ENCODE results near the gene ERFE.

Gene ERFE

DNA sequence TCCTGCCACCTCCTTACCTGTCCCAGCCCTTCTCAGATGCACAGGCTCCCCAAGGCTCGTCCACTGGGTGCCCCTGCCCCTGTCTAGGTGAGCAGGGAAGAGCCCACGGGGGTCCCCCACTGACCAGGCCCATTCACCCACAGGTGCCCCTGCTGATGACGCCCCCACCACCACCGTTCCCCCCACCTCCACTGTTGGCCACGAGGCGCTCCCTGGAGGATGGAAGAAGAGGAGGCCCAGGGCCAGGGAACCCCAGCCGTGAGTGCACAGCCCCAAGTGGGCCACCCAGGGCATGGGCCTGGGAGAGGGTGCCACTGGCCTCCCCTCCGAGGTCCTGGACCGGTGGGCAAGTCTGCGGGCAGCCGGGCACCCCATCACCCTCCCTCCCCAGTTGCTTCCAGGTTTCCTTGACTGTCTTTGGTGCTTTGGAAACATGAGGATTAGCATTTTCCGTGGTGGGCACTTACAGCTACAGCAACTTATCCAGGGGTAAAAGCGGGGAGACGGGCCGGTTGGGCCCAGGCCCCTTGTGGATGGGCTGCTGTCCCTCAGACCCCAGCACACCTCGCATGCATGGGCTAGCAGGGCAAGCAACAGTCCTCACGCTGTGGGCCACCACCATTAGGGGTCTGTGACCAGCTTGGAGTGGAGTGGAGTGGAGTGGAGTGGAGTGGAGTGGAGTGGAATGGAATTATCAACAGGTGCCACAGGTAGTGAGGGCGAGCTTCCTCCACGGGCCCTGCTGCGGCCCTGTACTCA is 33.5 kb upstream of the ERFE start:
- no peak for FAIRE-seq
- no peak for DNase-seq (ENCODE audit: insufficient read length, low spot score)

DNA sequence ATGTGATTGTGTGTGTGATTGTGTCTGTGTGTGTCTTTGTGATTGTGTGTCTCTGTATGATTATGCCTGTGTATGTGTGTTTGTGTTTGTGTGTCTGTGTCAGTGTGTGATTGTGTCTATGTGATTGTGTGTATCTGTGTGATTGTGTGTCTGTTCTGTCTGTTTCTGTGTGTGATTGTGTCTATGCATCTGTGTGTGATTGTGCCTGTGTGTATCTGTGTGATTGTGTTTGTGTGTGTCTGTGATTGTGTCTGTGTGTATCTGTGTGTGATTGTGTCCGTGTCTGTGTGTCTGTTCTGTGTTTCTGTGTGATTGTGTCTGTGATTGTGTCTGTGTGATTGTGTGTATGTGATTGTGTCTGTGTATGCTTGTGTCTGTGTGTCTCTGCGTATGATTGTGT is 32.4 kb upstream of the ERFE start:
- FAIRE-seq, result no peak
- no peak for DNase-seq (ENCODE audit: insufficient read length, low spot score)

DNA sequence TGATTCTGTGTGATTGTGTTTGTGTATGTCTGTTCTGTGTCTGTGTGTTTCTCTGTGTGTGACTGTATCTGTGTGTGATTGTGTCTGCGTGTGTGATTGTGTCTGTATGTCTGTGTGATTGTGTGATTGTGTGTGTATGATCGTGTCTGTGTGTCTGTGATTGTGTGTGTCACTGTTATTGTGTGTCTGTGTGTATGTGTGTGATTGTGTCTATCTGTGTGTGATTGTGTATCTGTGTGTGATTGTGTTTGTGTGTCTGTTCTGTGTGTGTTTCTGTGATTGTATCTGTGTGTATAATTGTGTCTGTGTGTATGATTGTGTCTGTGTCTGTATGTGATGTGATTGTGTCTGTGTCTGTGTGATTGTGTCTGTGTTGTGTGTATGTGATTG is 32.0 kb upstream of the ERFE start:
- DNase-seq (ENCODE audit: insufficient read length, low spot score) (no peak), FAIRE-seq (no peak)

DNA sequence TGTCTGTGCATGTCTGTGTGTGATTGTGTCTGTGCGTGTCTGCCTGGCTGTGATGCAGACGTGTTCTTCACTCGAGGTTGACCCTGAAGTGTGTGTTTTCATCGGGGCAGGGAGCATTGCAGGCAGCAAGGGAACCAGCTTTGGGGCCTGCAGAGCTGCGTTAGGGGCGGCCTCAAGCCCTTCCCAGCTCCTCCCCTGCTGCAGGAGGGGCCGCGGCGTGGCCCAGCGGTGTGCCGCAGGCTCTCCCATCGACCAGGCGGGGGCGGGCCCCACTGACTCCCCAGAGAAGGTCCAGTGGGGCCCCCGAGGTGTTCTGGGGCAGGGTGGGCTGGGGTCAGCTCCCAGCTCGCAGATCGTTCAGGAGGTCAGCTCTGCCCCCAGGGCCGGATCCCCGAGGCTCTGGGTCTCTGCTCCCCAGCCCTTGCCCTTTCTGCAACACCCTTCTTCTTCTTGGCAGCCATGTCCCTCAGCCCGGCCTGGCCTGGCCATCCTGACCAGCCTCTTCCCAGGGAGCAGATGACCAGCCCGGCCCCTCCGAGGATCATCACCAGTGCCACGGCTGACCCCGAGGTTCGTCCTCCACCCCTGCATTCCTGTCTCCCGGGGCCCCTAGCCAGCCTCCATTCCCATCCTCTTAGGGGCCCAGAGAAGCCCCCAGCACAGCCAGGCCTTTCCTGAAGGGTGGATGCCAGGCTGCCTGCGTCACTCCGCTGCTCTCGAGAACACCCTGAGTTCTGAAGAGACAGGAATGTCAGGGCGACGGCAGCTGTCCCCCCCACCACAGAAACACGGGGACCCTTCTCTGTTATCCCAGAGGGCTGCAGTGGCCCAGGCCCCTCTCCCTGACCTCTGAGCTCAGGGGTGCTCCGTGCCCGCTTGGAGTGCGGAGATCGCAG is 31.4 kb upstream of the ERFE start:
- DNase-seq (ENCODE audit: insufficient read length, low spot score) (peak; percentile 71), FAIRE-seq (peak; percentile 79)

DNA sequence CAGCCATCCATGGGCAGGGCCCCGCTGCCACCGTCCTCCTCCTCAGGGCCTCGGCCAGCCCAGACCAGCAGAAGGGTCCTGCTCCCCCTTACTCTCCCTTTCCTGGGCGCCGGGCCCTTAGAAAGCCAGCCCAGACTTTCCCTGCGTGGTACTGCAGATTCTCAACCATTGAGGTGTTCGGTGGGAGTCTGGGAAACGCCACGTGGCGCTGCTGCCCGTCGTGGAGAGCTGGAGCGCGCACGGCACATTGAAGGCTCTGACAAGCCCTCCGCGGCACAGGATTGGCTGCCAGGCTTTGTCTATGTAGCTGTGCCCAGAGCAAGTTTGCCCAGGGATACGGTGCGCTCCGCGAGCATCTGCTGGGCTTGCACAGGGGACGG is 30.7 kb upstream of the ERFE start:
- no peak for DNase-seq (ENCODE audit: insufficient read length, low spot score)
- no peak for FAIRE-seq

DNA sequence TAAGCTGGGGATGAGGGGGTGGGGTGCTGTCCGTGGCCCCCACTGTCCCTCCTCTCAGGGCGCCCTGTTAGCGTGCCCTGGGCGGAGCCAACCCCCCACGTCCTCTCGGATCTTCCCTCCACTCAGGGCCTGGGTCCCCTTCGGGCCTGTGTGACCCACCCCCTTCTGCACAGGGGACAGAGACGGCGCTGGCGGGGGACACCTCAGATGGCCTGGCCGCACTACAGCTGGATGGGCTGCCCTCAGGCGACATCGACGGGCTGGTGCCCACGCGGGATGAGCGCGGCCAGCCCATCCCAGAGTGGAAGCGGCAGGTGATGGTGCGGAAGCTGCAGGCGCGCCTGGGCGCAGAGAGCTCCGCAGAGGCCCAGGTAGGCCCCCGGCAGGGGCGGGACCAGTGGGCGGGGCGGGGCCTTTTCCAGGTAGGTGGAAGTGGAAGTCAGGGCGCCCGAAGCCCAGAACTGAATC is 30.2 kb upstream of the ERFE start:
- DNase-seq (ENCODE audit: insufficient read length, low spot score) (no peak), FAIRE-seq (no peak)

DNA sequence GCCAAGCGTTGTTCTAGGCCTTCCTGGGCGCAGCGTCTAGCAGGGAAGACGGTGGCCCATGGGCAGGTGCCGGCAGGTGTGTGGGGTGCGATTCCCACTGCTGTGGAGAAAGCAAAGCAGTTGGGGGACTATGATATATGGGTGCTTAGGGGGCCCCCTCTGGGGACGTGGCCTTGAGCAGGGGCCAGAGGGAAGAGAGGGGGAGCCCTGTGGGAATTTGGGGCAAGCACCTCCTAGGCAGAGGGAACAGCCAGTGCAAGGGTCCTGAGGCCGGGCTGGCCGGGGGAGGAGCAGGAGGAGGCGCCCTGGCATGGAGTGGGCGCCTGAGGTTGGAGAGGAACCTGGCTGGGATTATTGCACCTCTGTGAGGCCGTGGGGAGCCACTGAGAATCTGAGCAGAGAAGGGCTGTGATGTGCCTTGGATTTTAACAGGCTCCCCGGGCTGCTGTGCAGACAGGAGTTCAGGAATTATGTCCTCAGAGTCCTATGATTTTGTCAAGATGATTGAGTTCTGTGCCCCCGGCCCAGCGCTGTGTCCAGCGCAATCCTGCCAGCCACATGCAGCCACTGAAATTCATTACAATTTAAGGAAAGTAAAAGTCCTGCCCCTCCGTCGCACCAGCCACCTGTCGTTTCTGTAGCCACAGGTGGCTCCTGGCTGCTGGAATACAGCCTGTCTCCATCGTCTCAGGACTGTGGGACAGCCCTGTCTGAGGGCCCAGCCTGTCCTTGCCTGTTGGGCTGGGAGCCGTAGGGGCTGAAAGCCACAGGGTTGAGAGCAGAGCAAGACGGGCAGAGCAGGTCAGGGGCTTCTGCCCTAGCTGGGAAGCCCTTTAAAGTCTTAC is 29.4 kb upstream of the ERFE start:
- no peak for FAIRE-seq
- DNase-seq (ENCODE audit: insufficient read length, low spot score), result no peak

DNA sequence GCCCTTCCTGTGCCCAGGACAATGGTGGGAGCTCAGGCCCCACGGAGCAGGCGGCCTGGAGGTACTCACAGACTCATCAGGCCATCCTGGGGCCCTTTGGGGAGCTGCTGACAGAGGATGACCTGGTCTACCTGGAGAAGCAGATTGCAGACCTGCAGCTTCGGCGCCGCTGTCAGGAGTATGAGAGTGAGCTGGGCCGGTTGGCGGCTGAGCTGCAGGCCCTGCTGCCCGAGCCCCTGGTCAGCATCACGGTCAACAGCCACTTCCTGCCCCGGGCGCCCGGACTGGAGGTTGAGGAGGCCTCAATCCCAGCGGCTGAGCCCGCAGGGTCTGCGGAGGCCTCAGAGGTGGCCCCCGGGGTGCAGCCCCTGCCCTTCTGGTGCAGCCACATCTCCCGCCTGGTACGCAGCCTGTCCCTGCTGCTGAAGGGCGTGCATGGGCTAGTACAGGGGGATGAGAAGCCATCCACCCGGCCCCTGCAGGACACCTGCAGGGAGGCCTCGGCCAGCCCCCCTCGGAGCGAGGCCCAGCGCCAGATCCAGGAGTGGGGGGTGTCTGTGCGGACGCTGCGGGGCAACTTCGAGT is 28.6 kb upstream of the ERFE start:
- DNase-seq (ENCODE audit: insufficient read length, low spot score) (no peak), FAIRE-seq (no peak)

DNA sequence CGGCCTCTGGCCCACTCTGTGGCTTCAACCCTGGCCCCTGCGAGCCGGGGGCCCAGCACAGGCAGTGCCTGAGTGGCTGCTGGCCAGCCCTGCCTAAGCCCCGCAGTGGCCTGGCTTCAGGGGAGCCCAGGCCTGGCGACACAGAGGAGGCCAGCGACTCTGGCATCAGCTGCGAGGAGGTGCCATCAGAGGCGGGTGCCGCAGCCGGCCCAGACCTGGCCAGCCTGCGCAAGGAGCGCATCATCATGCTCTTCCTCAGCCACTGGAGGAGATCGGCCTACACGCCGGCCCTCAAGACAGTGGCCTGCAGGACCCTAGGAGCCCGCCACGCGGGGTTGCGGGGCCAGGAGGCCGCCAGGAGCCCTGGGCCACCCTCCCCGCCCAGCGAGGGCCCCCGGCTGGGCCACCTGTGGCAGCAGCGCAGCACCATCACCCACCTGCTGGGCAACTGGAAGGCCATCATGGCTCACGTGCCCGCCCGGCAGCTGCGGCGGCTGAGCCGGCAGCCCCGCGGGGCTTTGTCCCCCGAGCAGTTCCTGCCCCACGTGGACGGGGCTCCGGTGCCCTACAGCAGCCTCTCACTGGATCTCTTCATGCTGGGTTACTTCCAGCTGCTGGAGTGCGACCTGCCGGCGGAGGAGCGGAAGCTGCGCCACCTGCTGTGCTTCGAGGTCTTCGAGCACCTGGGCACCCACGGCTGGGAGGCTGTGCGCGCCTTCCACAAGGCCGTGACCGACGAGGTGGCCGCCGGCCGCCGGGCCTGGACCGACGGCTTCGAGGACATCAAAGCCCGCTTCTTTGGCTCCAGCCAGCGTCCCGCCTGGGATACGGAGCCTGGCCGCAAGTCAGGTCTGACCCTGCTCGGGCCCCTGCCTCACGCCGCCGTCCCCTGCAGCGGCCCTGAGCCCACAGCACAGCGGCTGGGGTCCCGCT is 27.8 kb upstream of the ERFE start:
- DNase-seq (ENCODE audit: insufficient read length, low spot score) (no peak), FAIRE-seq (no peak)

DNA sequence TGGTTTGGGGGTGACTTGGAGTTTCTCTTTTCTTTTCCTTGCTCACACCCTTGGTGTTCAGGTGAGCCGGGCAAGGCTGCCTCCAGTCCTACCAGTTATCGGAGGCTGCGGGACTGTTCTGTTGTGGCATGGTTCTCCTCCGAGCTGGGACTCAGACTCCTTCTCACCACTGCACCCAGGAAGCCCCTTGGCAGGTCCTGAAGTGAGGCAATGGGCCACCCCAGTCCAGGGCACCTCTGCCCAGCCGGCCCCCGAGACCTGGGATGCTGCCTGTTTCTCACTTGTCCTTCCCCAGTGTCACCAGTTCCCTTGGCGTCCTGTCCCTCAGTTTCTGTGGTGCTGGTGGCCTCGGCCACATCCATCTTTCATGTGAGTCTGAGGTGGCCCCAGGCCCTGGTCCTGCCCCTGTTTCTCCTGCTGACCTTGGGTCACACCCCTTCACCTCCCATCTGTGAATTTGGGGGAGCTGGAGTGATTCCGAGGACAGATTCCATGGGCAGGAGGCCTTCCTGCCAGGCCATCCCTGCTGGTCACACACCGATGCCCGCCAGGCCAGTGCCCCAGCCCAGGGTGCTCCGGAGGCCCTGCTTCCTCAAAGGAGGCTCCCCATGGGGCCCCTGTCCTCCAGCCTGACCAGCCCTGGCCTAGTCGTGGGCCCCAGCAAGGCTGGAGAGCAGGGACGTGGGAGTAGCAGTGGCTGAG is 26.9 kb upstream of the ERFE start:
- no peak for FAIRE-seq
- DNase-seq (ENCODE audit: insufficient read length, low spot score), result no peak

DNA sequence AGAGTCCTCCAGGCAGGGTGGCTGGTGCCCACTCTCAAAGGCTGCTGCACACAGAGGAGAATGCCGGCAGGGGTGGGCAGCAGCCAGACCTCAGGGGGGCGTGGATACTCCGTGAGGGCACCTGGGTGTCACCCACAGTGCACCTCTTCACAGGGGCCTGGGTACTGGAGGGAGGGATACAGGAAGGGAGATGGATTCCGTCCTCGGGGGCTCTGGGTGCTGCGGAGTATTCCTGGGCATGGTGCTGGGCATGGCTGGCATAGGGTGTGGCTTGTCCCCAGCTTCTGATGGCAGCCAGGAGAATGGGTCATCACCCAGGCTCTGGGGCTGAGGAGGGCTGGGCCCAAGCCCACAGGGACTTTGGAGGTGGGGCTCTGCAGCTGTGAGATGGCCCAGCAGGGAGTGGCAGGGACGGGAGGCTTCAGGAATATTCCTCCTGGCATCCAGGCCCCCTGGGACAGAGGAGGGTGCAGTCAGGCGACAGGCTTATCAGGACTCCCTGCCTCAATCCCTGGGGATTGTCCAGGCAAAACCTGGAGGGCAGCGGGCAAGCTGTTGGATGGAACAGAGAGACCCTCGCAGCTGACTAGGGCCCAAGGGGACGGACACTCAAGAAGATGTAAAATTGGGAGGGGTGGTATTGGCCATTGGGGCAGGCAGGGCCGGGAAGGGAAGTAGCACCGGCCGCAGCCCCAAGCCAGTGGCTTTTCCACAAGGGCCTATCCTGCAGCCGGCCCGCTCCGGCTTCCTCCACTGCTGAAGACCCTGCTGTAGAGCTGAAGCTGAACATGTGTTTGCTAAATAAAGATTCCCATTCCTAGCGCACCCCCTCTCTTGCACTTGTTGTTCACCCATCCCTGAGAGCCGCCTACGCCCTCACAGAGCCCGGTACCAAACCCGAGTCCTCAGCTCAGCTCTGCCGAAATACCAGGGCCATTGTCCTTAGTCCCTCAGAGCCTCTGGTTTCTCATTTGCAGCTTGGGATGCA is 26.0 kb upstream of the ERFE start:
- FAIRE-seq, result no peak

DNA sequence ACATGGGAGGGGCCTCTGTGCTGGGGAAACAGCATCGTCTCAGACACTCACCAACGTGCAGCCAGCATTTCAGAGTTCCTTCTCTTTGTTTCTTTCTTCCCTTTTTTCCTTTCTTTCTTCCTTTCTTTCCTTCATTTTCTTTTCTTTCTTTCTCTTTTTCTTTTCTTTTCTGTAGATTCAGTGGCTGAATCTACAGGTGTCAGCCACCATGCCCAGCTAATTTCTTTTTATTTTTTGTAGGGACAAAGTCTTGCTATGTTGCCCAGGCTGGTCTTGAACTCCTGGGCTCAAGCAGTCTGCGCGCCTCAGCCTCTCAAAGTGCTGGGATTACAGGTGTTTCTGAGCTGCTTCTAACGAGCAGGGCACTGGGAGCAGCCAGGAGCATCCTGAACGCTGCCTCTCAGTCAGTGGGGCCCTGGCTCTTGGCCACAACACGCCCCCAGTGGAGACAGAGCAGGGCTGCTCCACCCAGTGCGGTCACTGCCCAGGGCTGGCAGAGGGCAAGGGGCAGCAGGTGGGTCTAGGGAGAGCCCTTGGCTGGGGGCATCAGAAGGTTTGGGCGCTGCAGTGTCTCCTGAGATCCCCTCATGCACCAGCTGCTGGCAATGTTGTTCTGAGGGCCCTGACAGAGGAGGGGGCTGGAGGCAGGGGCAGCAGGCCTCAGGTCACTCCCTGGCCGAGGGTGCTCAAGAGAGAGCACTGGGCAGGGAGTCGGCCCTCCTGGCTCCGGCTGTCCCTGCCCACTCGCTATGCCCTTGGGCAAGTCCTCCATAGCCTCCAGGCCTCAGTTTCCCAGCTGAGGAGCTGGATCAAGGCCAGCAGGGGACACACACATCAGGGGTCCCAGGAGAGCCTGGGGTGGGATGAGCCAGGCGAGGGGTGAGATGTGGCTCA is 25.0 kb upstream of the ERFE start:
- DNase-seq (ENCODE audit: insufficient read length, low spot score) (no peak), FAIRE-seq (no peak)

More for the DNA sequence above, 26.0 kb upstream of the ERFE start:
- no peak for DNase-seq (ENCODE audit: insufficient read length, low spot score)

DNA sequence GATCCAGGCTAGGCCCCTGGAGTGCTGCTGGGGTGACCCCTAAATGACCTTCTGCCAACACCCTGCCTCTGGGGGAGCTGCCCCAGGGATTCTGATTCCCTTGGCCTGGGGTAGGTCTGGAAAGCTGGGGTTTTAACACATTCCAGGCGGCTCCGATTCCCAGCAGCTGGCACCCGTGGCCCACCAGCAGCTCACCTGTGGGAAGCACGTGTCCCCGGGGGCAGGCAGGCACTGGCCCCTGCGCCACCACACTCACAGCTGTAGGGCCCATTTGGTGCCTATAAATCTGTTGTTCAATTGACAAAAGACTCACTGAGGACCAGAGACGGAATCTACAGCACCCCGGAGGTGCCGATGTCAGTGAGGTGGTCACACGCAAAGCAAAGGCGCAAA is 24.4 kb upstream of the ERFE start:
- no peak for FAIRE-seq
- DNase-seq (ENCODE audit: insufficient read length, low spot score), result no peak

DNA sequence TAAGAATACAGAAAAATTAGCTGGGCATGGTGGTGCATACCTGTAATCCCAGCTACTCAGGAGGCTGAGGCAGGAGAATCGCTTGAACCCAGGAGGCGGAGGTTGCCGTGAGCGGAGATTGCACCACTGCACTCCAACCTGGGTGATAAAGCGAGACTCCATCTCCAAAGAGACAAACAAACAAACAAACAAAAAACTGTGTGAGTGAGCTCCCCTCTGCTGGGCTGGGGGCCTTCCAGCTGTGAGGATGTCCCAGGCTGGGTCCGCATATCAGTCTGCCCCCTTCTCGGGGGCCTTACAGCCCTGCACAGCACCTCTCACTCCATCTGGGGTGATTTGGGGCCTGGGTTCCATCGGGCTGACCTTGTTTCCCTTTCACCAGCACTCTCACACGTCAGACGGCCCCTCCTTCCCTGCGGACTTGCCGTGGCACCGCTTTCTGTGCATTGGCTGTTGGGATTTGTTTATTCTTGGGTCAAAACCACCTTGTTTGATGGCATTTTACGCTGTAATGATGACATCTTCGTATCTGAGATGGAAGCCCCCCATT is 23.1 kb upstream of the ERFE start:
- DNase-seq (ENCODE audit: insufficient read length, low spot score), result no peak
- FAIRE-seq, result no peak

DNA sequence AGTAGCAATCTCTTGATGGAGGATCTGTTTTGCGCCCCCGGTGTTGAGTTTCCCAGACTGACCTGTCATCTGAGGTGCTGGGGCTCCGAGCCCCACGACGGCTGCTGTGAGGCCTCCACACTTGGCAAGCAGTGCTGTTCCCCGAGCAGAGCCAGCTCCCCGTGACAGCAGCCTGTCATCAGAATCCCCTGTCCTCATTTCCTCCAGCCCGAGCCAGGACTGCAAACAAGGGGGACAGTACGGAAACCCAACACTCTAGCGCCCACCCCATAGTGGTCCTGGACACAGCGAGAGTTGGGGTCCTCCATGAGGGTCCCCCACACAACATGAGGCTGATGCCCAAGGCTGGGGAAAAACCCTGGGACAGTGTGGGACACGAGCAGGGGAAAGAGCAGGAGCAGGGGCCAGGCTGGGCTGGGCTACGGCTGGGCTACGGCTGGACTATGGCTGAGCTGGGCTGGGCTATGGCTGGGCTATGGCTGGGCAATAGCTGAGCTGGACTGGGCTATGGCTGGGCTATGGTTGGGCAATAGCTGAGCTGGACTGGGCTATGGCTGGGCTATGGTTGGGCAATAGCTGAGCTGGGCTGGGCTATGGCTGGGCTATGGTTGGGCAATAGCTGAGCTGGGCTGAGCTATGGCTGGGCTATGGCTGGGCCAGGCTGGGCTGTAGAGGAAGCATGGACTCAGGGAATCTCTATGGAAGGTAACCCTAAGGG is 21.8 kb upstream of the ERFE start:
- DNase-seq (ENCODE audit: insufficient read length, low spot score) (no peak), FAIRE-seq (no peak)

DNA sequence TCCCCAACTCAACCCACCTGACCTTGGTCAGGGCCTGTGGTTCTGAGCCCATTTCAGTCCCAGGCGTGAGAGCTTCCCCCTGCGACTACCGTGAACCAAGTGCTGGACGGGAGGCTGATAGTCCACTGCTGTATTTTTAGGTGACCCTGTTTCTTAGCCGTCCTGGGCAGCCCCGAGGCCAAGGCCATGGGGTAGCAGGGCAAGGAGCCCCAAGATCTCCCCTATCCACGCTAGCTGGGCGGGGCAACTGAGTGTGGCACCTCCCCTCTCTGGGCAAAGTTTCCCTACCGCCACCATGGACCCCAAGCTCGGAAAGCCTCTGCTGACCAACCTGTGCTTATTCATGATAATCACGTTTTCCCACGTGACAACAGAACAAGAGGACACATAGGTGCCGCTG is 20.9 kb upstream of the ERFE start:
- FAIRE-seq (no peak), DNase-seq (ENCODE audit: insufficient read length, low spot score) (no peak)

Data from GM19239 (cell line).